Sigmoid colon (tissue), 4 donors: ENCODE measurements around the gene ZNF777.

Experiments used
- CTCF ChIP-seq, 4 experiments: fragments of 450-650 bp in 3 of 4; fragments of 200-600 bp in 1 of 4; IDR thresholded peaks; one replicate each; pipeline ENCODE4 v1.5.1; 2016 to 2019; ENCODE audit warnings: antibody characterized with exemption in 4 of 4, mild to moderate bottlenecking in 3 of 4, moderate library complexity in 2 of 4
- EP300 ChIP-seq, 4 donors: sonication (generic); formaldehyde crosslinking; IDR thresholded peaks; one replicate each; pipeline ENCODE4 v1.6.1; 2017; ENCODE audit warnings: antibody characterized with exemption in 4 of 4
- POLR2A ChIP-seq, 2 donors: fragments of 450-650 bp; IDR thresholded peaks; one replicate each; pipeline ENCODE4 v1.6.1; 2016; ENCODE audit warnings: antibody characterized with exemption in 2 of 2, mild to moderate bottlenecking in 2 of 2, moderate library complexity in 2 of 2

GRCh38 chr7:149501651-149502050, 40.8 kb upstream of the ZNF777 start:
- TF ChIP-seq POLR2A (IDR thresholded peaks at IDR 0.05) (no peak), CTCF (IDR thresholded peaks at IDR 0.05) (no peak), EP300 (IDR thresholded peaks at IDR 0.05) (no peak)
